ENCODE results near the gene PIP5K1B.

- TF ChIP-seq CTCF (conservative IDR thresholded peaks at IDR 0.05 in 1 of 2, IDR thresholded peaks at IDR 0.05 in 1 of 2; ENCODE audit: low read depth in 1 of 2, low read length in 2 of 2) (no peak), EZH2 (IDR thresholded peaks at IDR 0.05; ENCODE audit: low read length, missing control alignments) (no peak)
These were observed 171.2 kb downstream of the PIP5K1B start for GRCh38 chr9:68876273-68876672.

All from fibroblast of lung (primary cell).